Right ventricle myocardium inferior (tissue), 1 donor: ENCODE measurements around the gene LRRC56. TPM values are rescaled to one million over a fixed set of nuclear protein-coding genes. Genes with fewer than 3 reads are reported as not detected.

ENCODE experiments used
- ATAC-seq: fragments of 200-7000 bp; cut with Tn5 transposase; one replicate; pipeline ENCODE4 v1.9.1; 2020; ENCODE audit warnings: mild to moderate bottlenecking, moderate library complexity
- DNase-seq: peaks from one replicate; pipeline ENCODE4 v3.0.0; 2021; ENCODE audit errors: missing footprints
- intact Hi-C: fragments of 100-400 bp; cut with DNase I; formaldehyde crosslinking; loops from one replicate; pipeline ENCODE4 v1.11.0; 2022
- total RNA-seq: library from RNA; stranded (reverse); fragmentation: NEBNext Ultra II Directional; extraction: Animal tissue kit (Norgen Biotek cat#: 25700); gene quantifications from one replicate; pipeline ENCODE4 v1.2.1, GENCODE V29; 2021
- donor health status: DM: no; HTN: yes; CAD: no; lungs with severe emphysema.

LRRC56 gene
- total RNA-seq, 1 donor from 2014 or later: 0.16 TPM

DNA sequence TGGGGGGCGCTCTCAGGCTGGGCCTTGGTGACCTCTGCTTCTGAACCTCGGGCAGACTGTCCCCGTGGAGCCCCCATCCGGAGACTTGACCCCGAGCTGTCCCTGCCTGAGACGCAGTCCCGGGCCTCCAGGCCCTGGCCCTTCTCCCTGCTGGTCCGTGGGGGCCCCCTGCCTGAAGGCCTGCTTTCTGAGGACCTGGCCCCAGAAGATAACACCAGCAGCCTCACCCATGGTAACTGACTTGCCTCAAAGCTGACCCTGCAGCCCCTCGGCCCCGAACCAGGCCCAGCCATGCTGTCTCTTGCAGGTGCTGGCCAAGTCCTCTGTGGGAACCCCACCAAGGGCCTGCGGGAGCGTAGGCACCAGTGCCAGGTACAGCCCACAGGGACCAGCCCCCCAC, 14.3 kb downstream of the LRRC56 start:
- DNase-seq (no peak), ATAC-seq (no peak)
- intact Hi-C loops: no loop called here

- ATAC-seq (no peak), DNase-seq (no peak)
- intact Hi-C loops: no loop called here
Observed at GRCh38 chr11:553083-553987, 16.0 kb downstream of the LRRC56 start.

DNA sequence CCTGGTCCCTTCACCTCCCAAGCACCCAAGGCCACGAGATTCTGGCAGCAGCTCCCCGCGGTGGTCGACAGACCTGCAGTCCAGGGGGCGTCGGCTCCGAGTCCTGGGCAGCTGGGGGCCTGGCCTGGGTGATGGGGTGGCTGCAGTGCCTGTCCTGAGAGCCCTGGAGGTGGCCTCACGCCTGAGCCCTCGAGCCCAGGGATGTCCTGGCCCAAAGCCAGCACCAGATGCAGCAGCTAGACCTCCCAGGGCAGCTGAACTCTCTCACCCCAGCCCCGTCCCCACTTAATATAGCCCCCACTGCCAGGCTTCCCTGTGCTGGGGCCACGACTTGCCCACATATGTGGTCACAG, 16.6 kb downstream of the LRRC56 start:
- intact Hi-C loops: no loop called here
- ATAC-seq (no peak), DNase-seq (no peak)

GRCh38 chr11:554428-555226, 17.3 kb downstream of the LRRC56 start:
- no peak for DNase-seq
- intact Hi-C loops: loop anchor here (1.0 to 5.0 kb wide), 2 partner anchors 73 to 169 kb away; partner anchors contain the start of gene SCT

DNA sequence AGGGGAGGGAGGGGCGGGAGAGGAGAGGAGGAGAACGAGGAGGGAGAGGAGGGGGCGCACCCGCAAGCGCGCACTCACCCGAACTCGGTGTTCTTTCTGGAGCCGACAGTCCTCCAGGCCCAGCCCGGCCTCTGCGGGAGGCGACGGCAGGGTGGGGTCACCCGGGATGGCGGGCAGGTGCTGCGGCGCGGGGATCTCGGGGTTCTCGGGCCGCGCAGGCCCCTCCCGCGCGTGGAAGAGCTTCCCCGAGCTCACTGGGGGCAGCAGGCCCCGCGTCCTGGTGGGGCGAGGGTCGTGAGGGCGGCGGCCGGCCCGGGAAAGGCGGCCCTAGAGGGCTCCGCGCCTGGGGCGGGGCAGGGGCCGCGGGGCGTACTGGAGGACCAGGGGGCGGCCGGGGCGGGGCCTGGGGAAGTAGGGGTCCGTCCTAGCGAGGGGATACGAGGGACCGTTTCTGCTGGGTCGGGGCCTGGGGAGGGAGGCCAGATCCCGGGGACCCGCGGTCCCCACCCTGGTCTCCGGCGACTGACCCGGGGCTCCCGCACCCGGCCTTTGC, 18.0 kb downstream of the LRRC56 start:
- intact Hi-C loops: loop anchor here (1.0 to 5.0 kb wide), 2 partner anchors 72 to 168 kb away; partner anchors contain the start of gene SCT
- DNase-seq: no peak
- ATAC-seq: no peak

More at GRCh38 chr11:554428-555226, 17.3 kb downstream of the LRRC56 start:
- peak; percentile 64 for ATAC-seq

- intact Hi-C loops: loop anchor here (1.0 to 5.0 kb wide), 2 partner anchors 71 to 167 kb away; partner anchors contain the start of gene SCT
- no peak for DNase-seq
- ATAC-seq: no peak
Observed at GRCh38 chr11:555780-556661, 18.7 kb downstream of the LRRC56 start.

DNA sequence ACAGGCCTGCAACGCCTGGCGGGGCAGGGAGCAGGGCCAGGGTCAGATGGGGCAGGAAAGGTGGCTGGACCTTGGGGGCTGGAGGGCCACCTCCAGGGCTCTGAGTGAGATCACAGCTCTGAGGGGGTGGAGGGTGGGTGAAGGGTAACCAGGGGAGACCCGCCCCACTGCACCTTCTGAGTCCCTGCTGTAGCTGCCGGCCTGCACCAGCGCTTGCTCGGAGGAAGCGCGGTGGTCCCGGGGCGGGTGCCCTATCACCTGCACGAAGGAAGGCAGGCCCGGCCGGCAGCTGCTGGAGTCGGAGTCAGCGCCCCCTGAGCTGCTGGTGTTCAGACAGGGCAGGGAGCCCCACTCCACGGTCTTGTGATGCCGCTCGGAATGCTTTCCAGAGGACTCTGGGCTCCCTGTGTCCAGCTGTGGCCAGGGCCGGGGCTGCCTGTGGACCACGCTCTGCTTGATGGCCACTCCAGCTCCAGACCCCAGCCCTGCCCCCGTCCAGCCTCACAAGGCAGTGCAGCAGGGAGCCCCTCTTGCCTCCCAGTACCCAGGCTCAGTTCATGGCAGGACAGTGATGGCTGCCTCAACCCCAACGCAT, 19.4 kb downstream of the LRRC56 start:
- intact Hi-C loops: loop anchor here (5.0 kb wide), 1 partner anchor 71 kb away; the partner anchor contains the start of gene SCT
- ATAC-seq (no peak), DNase-seq (no peak)

DNA sequence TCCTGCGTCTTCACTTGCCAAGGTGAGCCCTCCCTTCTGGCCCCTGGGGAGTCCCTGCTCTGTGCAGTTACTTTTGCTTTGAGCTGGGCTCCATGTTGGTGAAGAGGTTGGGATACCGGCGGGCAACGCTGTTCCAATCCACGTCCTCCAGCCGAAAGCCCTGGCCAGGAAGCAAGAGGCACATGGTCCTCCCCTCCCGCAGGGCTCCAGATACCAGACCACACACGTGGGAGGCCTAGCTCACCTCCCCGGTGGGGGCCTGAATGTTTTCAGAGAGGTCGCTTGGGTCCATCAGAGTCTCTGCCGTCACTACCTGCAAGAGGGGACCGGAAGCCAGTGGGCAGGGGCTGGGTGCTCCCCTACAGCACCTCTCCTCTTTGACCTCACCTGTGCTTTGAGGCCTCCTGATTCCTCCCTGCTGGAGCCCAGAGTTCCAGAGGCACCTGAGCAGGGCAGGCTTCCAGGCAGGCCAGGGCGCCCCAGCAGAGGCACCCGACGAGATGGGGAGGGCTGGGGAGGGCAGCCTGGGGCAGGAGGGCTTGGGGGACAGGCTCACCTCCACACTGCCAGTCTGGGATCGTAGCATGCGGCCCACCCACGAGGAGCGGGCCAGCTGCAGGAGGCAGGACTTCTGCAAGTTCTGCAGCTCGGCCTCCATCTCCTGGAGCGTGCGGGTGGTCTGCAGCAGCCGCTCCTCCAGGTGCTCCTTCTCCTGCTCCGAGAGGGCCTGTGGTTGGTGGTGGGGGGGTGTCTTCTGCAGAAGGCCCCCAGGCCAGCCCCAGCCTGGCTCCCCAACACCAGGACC, 20.2 kb downstream of the LRRC56 start:
- DNase-seq (no peak), ATAC-seq (no peak)
- intact Hi-C loops: loop anchor here (5.0 kb wide), 1 partner anchor 70 kb away; the partner anchor contains the start of gene SCT

- no peak for ATAC-seq
- intact Hi-C loops: loop anchor here (5.0 kb wide), 1 partner anchor 69 kb away; the partner anchor contains the start of gene SCT
- DNase-seq: no peak
Observed at GRCh38 chr11:558503-558902, 21.2 kb downstream of the LRRC56 start.

GRCh38 chr11:559020-559620, 21.8 kb downstream of the LRRC56 start:
- DNase-seq (no peak), ATAC-seq (no peak)
- intact Hi-C loops: loop anchor here (5.0 kb wide), 1 partner anchor 68 kb away; the partner anchor contains the start of gene SCT

DNA sequence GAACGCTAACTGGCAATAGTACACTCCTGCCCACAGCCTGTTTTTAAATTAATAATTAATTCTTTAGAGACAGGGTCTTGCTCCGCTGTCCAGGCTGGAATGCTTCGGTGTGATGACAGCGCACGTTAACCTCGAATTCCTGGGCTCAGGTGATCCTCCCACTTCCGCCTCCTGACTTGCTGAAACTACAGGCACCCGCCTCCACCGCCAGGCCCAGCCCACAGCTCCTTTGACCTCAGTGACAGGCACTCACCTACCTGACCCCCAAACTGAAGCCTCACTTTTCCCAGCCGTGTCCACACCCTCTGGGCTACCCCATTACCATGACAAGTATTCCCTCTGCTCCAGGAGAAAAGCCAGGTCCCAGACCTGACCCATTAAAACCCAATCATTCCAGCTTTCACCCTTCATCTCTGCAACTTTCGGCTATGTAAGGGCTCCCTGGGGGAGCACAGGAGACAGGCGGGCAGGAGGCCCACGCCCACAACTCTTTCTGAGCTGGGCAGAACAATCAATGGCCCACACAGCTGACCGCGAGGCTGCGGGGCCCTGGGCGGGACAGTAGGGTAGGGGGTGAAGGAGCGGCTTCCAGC, 22.5 kb downstream of the LRRC56 start:
- no peak for ATAC-seq
- DNase-seq: no peak
- intact Hi-C loops: loop anchor here (5.0 kb wide), 1 partner anchor 67 kb away; the partner anchor contains the start of gene SCT

DNA sequence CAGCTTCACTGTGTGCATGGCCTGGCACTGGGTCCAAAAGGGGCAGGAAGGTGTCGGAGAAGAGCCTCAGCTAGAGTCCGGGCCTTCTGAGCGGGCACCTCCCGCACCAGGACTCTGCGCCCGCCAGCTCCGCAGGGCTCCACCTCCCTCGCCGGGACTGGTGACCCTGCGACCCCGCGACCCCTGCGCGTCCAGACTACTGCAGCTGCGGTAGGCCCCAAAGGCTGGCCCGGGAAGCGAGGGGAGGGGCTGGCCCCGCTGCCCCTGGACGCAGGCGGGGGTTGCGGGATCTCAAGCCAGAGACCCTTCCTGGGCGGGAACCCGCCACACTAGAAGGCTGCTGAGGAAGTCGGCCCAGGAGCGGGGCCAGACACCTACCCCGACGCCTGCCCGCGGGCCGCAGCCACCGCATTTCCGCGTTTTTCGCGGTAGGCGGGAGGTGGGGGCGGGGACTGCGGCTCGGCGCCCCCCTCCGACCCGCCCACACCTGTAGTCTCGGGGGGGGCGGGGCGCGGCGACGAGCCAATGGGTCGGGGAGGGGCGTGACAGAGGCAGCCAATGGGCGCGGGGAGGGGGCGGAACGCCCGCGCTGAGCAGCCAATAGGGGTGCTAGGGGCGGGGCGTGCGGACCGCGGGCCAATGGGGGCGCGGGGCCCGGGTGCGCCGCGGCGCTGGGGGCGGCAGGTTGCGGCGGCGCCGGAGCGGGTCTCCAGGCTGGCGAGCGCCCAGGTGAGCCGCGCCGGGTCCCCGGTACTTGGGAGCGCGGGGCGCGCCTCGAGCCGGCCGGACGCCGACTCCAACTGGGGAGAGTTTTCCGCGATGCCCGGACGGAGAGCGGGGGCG, 23.2 kb downstream of the LRRC56 start, which contains the start of the genes LMNTD2 and RASSF7:
Gene LMNTD2, minus strand, starts transcription at position 434 of the 843 bp plus-strand sequence. Its CDS starts 22 bp downstream, at position 412.
Gene RASSF7, plus strand, starts transcription at position 666 of the 843 bp plus-strand sequence. CDS start 799 bp downstream, outside the sequence.
- intact Hi-C loops: no loop called here
- ATAC-seq (peak; percentile 95), DNase-seq (peak; percentile 95)

- ATAC-seq (no peak), DNase-seq (no peak)
- intact Hi-C loops: no loop called here
Observed at GRCh38 chr11:561148-562003, 24.0 kb downstream of the LRRC56 start.

- intact Hi-C loops: no loop called here
- ATAC-seq (no peak), DNase-seq (no peak)
Observed at GRCh38 chr11:562046-562645, 24.8 kb downstream of the LRRC56 start.
